NCI-H82 treated with DMSO at 0.1 percent for 48 hours (cell line): ENCODE data around the gene SNHG17.
"Not testable (repeated sequence)": the region's sequence is repeated elsewhere in the genome, so short reads cannot be mapped to it uniquely, and the experiment has no call there.

Experiments used
- DNase-seq: peaks from one replicate; lab custom pipeline; 2025; ENCODE audit not compliant: unreplicated experiment; lab: John Stamatoyannopoulos, UW

SNHG17 gene

DNA sequence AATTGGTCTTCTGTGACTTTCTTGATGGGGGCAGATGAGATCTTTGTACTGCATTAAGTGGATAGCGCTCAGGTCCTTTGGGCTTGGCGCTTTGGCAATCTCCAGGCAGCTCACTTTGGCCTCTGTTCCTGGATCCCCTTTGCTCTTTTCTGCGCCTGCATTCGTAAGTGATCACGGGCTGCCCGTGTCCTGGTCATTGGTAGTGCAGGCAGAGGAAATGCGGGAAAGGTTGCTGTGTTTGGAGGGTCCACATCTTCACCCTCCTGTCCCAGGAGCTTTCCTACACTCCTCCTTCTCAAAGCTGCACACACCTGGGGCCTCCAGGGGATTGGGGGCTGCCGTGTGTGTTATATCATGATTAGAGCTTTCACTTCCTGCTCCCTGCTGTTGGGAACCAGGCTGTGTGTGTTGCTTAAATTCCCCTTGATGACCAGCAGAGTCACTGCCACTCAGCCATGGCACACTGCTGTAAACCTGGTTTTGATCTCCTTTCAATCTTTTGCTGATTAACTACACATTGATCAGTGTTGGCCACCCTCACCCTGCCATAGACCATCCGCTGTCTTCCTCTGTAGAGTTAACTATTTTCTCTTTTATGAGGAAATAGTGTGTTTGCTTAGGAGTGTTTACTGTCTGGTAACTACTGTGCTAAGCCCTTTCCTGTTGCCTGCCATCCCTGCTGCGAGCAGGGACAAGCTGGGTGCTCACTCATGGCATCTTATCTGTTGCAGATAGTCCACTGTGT lies 13.0 kb upstream of the SNHG17 start:
- no peak for DNase-seq

DNA sequence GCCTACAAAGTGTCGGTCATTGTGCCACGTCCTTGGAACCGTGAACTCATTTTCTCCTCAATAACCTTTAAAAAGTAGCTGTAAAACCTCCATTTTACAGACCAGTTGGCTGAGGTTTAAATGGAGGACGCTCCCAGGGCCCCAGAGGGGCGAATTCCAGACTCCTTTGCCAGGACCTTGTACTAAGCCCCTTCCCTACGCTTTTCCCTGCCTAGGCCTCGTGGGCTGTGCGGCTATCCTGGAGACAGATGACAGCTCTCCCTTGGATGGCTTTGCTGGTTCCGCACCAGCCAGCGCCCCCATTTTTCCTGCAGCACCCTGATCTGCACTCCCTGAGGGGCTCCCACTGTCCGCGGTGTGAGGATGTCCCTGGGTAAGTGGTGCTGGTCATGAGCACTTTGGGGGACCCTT lies 12.1 kb upstream of the SNHG17 start:
- no peak for DNase-seq

DNA sequence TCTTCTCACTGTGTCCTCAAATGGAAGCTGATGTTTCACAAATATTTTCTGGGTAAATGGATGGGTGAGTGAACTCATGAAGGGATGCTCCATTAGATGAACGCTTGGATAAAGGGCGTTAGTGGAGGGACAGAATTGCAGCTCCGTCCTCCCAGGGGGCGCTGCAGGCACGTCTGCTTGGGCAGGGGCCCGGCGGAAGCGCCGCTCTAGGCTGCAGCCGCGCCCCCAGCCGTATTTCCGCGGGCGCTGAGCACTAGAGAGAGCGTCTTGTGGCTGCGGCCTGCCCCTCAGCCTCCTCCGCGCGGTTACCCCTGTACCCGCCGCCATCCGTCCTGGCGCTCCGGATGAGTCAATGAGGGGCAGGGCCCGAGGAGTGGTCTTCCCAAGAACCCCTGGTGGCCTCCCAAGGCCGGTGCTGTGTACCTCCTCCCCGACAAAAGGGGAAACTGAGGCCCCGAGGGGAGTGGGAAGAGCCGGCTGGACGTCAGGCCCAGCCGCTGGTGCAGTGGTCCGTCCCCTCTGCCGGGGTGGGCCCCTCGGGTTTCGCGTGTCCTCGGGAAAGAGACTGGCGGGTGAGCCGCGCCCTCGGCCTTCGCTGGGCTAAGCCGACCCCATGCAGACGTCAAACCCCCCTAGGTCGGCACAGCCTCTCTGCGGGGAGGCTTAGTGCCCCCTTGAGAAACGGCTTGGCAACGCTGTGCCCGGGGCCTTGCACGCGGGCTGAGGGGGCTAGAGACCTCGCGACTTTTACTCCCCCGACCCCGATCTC lies 11.5 kb upstream of the SNHG17 start:
- peak; percentile 76 for DNase-seq

DNA sequence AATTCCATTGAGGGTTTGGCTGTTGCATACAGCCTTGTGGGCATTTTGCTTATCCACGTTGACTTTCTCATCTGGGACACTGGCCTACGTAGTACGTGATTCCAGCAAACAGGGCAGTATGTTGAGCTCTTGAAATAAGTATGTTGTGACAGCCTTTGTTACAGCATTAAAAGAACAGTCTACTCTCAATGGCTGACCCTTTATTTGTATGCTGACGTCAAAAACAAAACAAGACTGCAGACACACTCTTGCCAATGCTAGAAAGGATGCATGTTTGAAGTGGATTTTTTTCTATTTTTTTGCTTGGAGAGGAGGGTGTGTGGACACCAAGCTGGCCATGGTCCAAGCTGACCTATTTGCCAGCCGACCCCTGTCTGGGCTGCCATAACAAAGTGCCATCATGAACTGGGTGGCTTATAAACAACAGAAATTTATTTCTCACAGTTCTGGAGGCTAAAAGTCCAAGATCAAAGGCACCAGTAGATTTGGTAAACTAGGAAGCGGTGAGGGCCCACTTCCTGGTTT lies 10.8 kb upstream of the SNHG17 start:
- no peak for DNase-seq

DNA sequence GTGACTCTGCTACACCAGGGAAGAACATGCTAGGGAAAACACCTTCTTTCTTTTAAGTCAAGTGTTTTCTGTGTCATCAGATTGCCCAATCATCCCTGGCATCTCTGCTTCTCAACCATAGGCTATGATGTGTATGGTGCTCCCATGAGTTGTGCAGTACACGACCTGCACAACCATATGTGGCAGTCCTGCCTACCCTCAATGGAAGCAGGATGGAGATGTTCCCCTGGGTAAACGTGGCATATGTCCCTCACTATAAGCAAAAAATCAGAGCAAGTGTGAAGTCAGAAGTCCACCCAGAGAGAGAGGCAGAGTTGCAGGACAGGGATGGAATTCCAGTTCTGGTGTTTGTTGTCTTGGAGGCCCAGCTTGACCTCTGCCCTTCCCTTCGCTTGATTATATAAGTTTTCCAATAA lies 10.3 kb upstream of the SNHG17 start:
- no peak for DNase-seq

DNA sequence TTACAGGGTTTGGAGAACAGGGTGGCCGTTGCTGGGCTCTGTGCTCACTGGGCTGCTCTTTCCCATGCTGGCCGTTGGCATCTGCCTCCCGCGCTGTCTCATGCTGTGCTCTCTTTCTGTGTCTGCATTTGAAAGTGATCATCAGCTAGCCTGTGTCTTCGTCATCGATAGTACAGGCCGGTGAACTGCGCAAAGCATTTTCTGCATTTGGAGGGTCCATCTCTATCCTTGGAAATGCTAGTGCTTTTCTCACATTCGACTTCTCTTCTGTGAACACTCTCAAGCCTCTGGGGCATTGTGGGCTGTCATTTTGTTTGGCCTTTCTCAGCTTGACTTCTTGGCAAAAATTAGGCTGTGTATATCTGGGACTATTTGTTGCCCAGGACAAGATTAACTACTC lies 6.8 kb upstream of the SNHG17 start:
- DNase-seq = no peak

DNA sequence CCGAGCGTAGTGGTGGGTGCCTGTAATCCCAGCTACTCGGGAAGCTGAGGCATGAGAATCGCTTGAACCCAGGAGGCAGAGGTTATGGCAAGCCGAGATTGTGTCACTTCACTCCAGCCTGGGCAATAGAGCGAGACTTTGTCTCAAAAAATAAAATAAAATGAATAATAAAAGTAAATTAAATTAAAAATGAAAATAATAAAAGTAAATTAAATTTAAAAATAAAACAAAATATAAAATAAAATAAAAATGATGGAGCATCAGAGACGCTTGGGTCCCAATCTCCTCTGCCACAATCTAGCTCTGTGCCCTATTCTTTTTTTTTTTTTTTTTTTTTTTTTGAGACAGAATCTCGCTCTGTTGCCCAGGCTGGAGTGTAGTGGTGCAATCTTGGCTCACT lies 6.0 kb upstream of the SNHG17 start:
- not testable (repeated sequence) for DNase-seq

DNA sequence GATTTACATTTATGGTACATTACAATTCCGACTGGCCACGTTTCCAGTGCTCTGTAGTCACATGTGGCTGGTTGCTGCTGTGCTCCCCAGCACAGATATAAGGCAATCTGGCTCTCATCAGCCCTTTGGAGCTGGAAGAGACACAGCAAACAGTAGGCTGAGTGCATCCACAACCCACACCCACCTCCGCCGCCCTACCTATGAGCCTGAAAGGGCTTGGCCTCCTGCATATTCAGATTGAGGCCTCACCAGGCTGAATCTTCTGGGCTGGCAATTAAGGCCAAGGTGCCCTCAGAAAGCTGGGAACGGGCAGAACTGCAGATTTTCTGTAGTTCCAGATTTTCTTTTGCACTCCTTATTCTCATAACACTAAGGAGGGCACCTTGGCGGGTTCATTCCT lies 2.7 kb upstream of the SNHG17 start:
- DNase-seq = no peak

DNA sequence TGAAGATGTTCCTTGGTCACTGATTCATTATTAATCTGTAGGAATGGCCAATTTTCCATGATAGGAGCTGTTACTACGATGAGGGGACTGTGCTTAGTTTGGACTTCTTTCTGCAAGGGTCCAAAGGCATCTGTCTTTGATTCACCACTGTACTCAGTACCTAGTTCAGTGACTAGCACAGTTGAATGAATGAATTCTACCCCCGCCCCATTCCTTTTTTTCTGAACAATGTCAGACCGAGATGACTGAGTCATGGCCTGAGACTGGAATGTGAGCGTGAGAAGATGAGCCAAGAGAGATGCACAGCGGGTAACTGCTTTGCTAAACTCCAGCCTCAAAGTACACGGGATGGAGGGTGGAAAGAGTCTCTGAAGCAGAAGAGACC lies 419 bp upstream of the SNHG17 start:
- DNase-seq = no peak

DNA sequence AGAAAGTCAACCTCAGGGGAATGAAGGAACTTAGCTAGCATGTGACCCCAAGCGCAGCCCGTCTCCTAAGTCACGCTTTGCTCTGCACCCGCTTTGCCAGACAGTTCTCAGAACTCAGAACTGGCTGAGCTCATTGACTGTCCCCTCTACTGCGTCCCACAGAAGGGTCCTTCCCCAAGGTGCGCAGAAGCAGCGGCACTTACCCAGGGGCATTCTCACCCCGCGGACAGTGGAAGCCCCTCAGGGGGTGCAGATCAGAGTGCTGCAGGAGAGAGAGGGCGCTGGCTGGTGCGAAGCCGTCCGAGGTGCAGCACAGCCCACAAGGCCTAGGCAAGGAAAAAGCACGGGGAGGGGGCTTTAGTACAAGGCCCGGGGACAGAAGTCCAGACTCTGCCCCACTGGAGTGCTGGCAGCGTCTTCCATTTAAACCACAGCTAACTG lies 807 bp downstream of the SNHG17 start:
- DNase-seq = no peak

DNA sequence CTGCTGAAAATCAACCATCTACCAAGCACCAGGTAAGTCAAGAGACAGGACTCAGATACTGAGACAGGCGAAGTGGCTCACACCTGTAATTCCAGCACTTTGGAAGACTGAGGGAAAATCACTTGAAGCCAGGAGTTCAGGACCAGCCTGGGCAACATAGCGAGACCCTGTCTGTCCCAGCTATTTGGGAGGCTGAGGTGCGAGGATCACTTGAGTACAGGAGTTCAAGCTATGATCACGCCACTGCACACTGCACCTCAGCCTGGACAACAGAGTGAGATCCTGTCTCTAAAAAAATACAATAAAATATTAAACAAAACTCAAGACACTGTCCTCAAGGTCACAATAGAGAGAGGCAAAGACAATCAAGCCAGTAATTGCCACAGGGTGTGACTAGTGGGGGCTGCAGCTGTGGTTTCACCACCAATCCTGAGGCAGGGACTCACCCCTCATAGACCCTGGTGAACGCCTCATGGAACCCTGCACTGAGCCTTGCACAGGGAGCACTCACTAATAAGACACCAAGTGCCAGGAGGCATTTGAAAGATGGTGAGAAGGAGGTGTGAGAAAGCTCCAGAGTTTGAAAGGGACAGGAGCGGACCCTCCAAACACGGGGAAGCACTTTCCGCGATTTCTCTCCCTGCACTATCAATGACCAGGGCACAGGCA lies 1.7 kb downstream of the SNHG17 start:
- DNase-seq = no peak

DNA sequence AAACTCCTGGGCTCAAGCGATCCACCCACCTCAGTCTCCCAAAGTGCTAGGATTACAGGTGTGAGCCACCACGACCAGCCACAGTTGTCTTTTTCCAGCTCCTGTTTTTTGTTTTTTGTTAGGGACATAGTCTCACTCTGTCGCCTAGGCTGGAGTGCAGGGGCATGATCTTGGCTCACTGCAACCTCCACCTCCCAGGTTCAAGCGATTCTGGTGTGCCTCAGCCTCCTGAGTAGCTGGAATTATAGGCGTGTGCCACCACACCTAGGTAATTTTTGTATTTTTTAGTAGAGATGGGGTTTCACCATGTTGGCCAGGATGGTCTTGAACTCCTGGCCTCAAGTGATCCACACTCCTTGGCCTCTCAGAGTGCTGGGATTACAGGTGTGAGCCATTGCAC lies 2.3 kb downstream of the SNHG17 start:
- DNase-seq = not testable (repeated sequence)

DNA sequence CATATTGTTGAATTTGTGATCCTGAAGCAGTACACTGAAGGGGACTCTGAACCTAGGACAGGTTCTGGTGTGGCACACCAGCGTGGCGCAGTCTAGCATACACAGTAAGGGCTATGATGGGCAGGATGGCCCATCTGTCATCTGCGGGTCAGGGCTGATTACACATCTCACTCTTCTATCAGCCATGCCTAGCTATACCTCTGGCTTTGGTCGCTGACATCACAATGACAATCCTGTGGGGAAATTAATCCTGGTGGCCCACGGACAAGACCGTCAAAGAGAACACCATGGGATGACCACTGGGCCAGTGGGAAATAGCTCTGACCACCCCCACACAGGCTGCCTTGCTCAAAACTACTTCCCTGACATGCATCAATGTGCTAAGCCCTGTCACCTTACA lies 2.8 kb downstream of the SNHG17 start:
- DNase-seq = no peak

DNA sequence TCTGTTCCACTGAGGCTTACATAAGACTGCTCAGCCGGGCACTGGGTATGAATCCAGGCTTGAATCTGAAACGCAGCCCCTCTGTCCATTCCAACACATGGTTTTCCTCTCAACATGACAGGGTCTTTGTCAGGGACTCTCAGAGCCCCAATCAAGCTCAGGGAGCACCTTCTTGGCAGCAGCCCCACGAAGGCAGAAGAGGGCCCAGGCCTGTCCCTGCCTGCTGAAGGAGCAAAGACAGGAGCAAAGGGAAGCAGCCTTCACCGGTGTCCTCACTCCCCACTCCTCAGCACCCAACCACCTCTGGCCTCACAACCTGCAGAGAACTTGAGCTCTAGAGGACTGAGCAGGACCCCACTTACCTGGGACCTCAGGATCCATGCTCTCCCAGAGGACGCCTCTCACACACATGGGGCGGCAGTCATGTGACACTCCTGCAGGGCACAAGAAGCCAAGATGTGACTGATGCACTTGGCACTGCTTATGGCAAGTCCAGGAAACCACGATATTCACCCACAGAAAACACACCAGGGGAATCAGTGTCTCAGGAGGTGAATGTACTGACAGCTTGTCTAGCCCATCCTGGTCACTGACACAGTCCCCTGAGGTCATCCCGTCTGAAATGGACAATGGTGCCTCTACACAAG lies 4.3 kb downstream of the SNHG17 start:
- DNase-seq = no peak

DNA sequence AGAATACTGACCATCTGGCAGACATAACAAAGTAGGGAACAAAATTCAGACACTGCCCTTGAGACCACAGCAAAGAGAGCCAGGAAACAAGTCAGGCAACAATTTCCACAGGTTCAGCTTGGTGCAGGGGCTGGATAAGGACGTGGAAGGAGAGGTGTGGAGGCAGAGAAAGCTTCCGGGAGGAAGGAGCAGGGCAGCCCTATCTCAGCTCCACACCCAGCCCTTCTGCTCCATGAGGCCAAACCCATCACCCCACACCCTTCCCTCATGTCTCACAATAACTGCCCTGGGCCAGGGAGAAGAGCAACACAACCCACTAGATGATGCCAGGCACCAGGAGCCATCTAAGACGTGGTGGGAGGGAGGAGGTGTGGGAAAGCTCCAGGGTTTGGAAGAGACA lies 5.8 kb downstream of the SNHG17 start:
- no peak for DNase-seq

DNA sequence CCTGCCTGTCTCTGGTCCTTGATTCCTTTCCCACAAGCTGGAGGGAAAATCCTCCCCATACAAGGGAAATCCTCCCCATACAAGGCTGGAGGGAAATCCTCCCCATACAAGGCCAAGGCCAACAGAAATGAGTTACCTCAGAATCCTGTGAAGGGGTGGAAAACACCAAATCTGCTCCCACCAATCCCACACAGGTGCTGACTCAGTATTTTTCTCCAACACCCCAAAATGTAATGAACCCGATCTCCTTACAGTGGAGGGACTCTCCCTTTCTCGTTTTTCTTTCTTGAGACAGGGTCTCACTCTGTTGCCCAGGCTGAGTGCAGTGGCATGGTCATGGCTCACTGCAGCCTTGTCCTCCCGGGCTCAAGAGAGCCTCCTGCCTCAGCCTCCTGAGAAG lies 6.3 kb downstream of the SNHG17 start:
- DNase-seq = no peak

DNA sequence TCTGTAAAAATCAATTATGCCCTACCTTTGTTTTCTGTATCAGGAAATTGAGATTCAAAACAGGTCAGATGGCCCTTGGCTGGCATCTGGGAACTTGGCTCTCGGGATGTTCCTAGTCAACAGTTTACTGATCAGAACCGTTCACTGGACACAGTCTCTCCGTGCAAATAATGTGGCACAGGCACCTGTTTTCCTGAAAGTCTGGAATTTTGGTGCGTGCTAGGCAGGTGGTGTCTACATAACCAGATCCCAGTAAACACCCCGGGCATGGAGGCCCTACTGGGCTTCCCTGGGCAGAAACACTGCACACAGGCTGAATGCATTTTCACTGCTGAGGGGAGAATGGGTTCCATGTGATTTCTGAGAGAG lies 7.5 kb downstream of the SNHG17 start:
- no peak for DNase-seq

DNA sequence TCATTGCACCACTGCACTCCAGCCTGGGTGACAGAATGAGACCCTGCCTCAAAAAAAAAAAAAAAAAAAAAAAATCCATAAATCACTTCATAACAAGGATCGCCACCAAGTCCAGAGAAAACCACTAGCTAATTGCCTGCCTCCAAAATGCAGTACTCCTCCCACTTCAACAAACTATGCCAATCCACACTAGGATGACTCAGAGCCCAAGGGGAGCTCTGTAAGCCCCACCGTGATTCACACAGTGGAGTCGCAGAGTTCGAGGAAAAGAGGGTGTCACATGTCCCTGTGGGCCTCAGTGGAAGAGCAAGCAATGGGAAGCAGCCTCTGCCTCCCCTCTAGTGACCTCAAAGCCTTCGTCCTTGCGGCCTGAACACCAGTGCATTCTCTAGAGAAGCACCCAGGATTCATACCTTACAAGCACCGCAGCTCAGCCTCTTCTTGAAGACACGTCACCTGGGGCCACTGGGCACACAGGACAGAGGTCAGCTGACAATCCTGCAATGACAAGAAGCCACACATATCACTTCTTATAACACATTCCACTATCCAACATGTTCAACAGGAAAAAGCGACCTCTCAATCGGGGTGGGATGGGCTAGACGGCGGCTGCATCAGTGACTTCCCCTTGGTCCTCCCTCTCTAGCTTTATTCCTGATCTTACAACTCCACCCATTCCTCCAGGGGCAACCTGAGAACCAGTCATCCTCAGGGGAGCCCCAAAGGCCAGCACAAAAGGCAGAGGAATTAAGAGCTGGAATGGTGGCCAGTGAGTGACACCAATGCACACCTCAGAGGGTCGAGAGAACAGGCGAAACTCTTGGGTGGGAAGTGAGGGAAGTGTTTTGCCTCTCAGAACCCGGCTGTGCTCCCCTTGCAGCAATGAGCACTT lies 8.9 kb downstream of the SNHG17 start:
- DNase-seq = no peak

DNA sequence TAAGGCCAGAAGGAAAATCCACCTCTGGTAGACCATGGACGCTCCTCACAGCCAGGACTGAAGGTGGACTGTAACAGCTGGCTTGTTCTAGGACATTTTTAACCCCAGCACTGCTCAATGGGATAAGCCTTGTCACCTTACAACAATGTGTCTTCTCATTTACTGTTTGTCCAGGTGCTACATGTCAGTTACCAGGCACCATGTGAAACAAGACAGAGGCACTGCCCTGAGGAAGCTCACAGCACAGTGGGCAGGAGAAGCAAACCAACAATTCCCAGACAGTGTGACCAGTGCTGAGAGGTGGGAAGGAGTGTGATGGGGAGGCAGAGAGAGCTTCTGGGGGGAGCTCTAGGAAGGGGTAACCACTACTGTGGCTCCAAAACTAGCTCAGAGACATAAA lies 10.7 kb downstream of the SNHG17 start:
- DNase-seq = no peak

DNA sequence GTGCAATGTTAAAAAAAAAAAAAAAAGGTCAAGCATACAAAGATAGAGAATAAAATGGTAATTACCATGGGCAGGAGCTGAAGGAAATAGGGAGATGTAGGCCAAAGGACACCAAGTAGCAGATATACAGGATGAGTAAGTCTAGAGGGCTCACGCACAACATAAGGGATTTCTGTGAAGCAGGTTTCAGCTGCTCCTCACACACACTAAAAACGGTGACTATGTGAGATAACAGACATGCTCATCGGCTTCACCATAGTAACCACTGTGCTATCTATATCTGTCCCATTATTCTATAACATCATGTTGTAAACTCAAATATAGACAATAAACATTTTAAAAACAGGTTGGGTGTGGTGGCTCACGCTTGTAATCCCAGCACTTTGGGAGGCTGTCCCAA lies 11.6 kb downstream of the SNHG17 start:
- no peak for DNase-seq
